ENCODE results near the gene MEIS2.

DNA sequence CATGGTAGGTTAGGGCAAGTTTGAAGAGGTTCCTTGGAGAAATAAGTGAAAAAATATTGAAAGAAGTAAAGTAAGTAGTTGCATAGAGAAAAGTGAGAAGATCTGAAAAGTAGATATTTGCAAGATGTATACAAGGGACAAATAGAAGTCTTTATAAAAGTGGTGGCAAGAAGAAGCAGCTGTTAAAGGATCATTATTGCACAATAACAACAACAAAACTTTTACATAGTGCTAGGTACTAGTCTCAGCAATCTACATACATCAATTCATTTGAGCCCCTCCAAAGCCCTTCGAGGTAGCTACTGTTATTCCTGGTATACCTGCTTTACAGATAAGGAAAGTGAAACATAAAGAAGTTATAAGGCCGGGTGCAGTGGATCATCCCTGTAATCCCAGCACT lies 239.6 kb downstream of the MEIS2 start:
- TF ChIP-seq, protein P1, sequence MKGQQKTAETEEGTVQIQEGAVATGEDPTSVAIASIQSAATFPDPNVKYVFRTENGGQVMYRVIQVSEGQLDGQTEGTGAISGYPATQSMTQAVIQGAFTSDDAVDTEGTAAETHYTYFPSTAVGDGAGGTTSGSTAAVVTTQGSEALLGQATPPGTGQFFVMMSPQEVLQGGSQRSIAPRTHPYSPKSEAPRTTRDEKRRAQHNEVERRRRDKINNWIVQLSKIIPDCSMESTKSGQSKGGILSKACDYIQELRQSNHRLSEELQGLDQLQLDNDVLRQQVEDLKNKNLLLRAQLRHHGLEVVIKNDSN (IDR thresholded peaks at IDR 0.05): no peak
- TF ChIP-seq NFIC (IDR thresholded peaks at IDR 0.05) (no peak), FOXM1 (IDR thresholded peaks at IDR 0.05; ENCODE audit: borderline replicate concordance, low read depth) (no peak), CEBPB (IDR thresholded peaks at IDR 0.05) (no peak), EP300 (IDR thresholded peaks at IDR 0.05; ENCODE audit: borderline replicate concordance) (no peak), TCF12 (IDR thresholded peaks at IDR 0.05; ENCODE audit: low read depth) (no peak), ZBTB7A (IDR thresholded peaks at IDR 0.05; ENCODE audit: low read depth) (no peak), CREB1 (IDR thresholded peaks at IDR 0.05; ENCODE audit: low read depth) (no peak), RAD21 (IDR thresholded peaks at IDR 0.05; ENCODE audit: low read depth) (no peak), TAF1 (IDR thresholded peaks at IDR 0.05; ENCODE audit: low read depth) (no peak), EGR1 (IDR thresholded peaks at IDR 0.05) (no peak)
- TF ChIP-seq, protein P2, sequence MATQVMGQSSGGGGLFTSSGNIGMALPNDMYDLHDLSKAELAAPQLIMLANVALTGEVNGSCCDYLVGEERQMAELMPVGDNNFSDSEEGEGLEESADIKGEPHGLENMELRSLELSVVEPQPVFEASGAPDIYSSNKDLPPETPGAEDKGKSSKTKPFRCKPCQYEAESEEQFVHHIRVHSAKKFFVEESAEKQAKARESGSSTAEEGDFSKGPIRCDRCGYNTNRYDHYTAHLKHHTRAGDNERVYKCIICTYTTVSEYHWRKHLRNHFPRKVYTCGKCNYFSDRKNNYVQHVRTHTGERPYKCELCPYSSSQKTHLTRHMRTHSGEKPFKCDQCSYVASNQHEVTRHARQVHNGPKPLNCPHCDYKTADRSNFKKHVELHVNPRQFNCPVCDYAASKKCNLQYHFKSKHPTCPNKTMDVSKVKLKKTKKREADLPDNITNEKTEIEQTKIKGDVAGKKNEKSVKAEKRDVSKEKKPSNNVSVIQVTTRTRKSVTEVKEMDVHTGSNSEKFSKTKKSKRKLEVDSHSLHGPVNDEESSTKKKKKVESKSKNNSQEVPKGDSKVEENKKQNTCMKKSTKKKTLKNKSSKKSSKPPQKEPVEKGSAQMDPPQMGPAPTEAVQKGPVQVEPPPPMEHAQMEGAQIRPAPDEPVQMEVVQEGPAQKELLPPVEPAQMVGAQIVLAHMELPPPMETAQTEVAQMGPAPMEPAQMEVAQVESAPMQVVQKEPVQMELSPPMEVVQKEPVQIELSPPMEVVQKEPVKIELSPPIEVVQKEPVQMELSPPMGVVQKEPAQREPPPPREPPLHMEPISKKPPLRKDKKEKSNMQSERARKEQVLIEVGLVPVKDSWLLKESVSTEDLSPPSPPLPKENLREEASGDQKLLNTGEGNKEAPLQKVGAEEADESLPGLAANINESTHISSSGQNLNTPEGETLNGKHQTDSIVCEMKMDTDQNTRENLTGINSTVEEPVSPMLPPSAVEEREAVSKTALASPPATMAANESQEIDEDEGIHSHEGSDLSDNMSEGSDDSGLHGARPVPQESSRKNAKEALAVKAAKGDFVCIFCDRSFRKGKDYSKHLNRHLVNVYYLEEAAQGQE (IDR thresholded peaks at IDR 0.05; ENCODE audit: low read depth): no peak
- TF ChIP-seq, protein P3, sequence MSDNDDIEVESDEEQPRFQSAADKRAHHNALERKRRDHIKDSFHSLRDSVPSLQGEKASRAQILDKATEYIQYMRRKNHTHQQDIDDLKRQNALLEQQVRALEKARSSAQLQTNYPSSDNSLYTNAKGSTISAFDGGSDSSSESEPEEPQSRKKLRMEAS (IDR thresholded peaks at IDR 0.05): no peak

Measured in Ishikawa (cell line).